ENCODE measurements around the gene TMEM119.
A peak's percentile ranks its signal among the peaks of the same experiment; 100 is the strongest.
"Not testable (repeated sequence)": the region's sequence is repeated elsewhere in the genome, so short reads cannot be mapped to it uniquely, and the experiment has no call there.

The TMEM119 gene

GRCh38 chr12:108565146-108565545, 32.7 kb downstream of the TMEM119 start:
- no peak for DNase-seq (ENCODE audit: low spot score)

- DNase-seq (ENCODE audit: low spot score): no peak
These were observed 33.2 kb downstream of the TMEM119 start for GRCh38 chr12:108564724-108565123.

- no peak for DNase-seq (ENCODE audit: low spot score)
These were observed 34.1 kb downstream of the TMEM119 start for GRCh38 chr12:108563804-108564151.

GRCh38 chr12:108563136-108563803, 34.6 kb downstream of the TMEM119 start:
- peak; percentile 90 for DNase-seq (ENCODE audit: low spot score)

GRCh38 chr12:108562348-108563135, 35.3 kb downstream of the TMEM119 start, which contains the start of gene ISCU:
TSS of gene ISCU (plus strand) at chr12:108562596. CDS start at chr12:108562623, 27 bp downstream.
- peak; percentile 99 for DNase-seq (ENCODE audit: low spot score)

- DNase-seq (ENCODE audit: low spot score): no peak
These were observed 36.0 kb downstream of the TMEM119 start for GRCh38 chr12:108561852-108562347.

GRCh38 chr12:108560752-108561719, 36.8 kb downstream of the TMEM119 start, which contains the start of gene SART3:
TSS of gene SART3 (minus strand) at chr12:108561173. CDS start at chr12:108561154, 19 bp downstream.
- DNase-seq (ENCODE audit: low spot score): peak; percentile 86

- DNase-seq (ENCODE audit: low spot score): no peak
These were observed 37.6 kb downstream of the TMEM119 start for GRCh38 chr12:108560321-108560721.

- peak; percentile 17 for DNase-seq (ENCODE audit: low spot score)
These were observed 38.1 kb downstream of the TMEM119 start for GRCh38 chr12:108559748-108560147.

GRCh38 chr12:108559007-108559655, 38.8 kb downstream of the TMEM119 start:
- peak; percentile 61 for DNase-seq (ENCODE audit: low spot score)

- DNase-seq (ENCODE audit: low spot score): not testable (repeated sequence)
These were observed 42.5 kb downstream of the TMEM119 start for GRCh38 chr12:108555383-108555782.

- no peak for DNase-seq (ENCODE audit: low spot score)
These were observed 44.1 kb downstream of the TMEM119 start for GRCh38 chr12:108553799-108554198.

- no peak for DNase-seq (ENCODE audit: low spot score)
These were observed 46.3 kb downstream of the TMEM119 start for GRCh38 chr12:108551535-108551934.

GRCh38 chr12:108548954-108549521, 48.8 kb downstream of the TMEM119 start:
- DNase-seq (ENCODE audit: low spot score): no peak

GRCh38 chr12:108547686-108548085, 50.2 kb downstream of the TMEM119 start:
- no peak for DNase-seq (ENCODE audit: low spot score)

- DNase-seq (ENCODE audit: low spot score): no peak
These were observed 54.2 kb downstream of the TMEM119 start for GRCh38 chr12:108543652-108544051.

GRCh38 chr12:108542320-108542719, 55.6 kb downstream of the TMEM119 start:
- no peak for DNase-seq (ENCODE audit: low spot score)

Measured in activated CD4-positive, alpha-beta T cell treated with anti-CD3 and anti-CD28 coated beads, Interleukin-2, Interleukin-4, amounts not matched to agents 100 ng/mL and 50 ng/mL, durations not matched to agents 16 hours and 8 hours (primary cell).